Esophagus muscularis mucosa (tissue), 4 donors: ENCODE results near the gene NANOS1.

Source experiments
- CTCF ChIP-seq, 3 experiments: fragments of 200-600 bp in 2 of 3; fragments of 450-650 bp in 1 of 3; sonication (generic) in 2 of 3; IDR thresholded peaks; one replicate each; pipeline ENCODE4 v1.5.1; 2017 to 2019; ENCODE audit warnings: antibody characterized with exemption in 3 of 3, mild to moderate bottlenecking in 2 of 3, moderate library complexity in 1 of 3
- EP300 ChIP-seq: sonication (generic); formaldehyde crosslinking; IDR thresholded peaks from one replicate; pipeline ENCODE4 v1.6.1; 2017; ENCODE audit warnings: antibody characterized with exemption
- POLR2A ChIP-seq: fragments of 450-650 bp; IDR thresholded peaks from one replicate; pipeline ENCODE4 v1.6.1; 2017; ENCODE audit warnings: antibody characterized with exemption, moderate library complexity, mild to moderate bottlenecking, low read depth
- POLR2AphosphoS5 ChIP-seq, 2 donors: sonication (generic); formaldehyde crosslinking; IDR thresholded peaks; one replicate each; pipeline ENCODE4 v1.6.1; 2017; ENCODE audit warnings: antibody characterized with exemption in 2 of 2

GRCh38 chr10:118983263-118983662 is 46.3 kb upstream of the NANOS1 start:
- no peak for TF ChIP-seq CTCF (IDR thresholded peaks at IDR 0.05)
- TF ChIP-seq POLR2A: no peak
- no peak for TF ChIP-seq EP300
- TF ChIP-seq POLR2AphosphoS5 (IDR thresholded peaks at IDR 0.05): no peak
